Endothelial cell of umbilical vein (primary cell): Measurements from ENCODE around the gene HOXB7.

ENCODE experiments used
- EZH2 ChIP-seq: IDR thresholded peaks from 2 replicates; pipeline ENCODE4 v1.6.1; 2012; ENCODE audit warnings: borderline replicate concordance, low read depth, mild to moderate bottlenecking, moderate library complexity, low read length, inconsistent platforms; ENCODE audit not compliant: severe bottlenecking
- FOS ChIP-seq: IDR thresholded peaks from 2 replicates; pipeline ENCODE4 v1.6.1; 2011; ENCODE audit warnings: mild to moderate bottlenecking, low read length, moderate library complexity, borderline replicate concordance; ENCODE audit not compliant: insufficient read depth
- GATA2 ChIP-seq: IDR thresholded peaks from 2 replicates; pipeline ENCODE4 v1.7.0; 2011; ENCODE audit warnings: low read depth, mild to moderate bottlenecking, moderate library complexity, mixed read lengths, low read length; ENCODE audit not compliant: insufficient read length, insufficient read depth
- JUN ChIP-seq: IDR thresholded peaks from 2 replicates; pipeline ENCODE4 v1.6.1; 2011; ENCODE audit warnings: borderline replicate concordance, low read depth; ENCODE audit not compliant: insufficient read length, insufficient read depth
- MYC ChIP-seq: IDR thresholded peaks from one replicate; pipeline ENCODE4 v1.6.1; 2011; ENCODE audit warnings: mild to moderate bottlenecking, low read depth, low read length
- POLR2A ChIP-seq: IDR thresholded peaks from 2 replicates; pipeline ENCODE4 v1.6.1; 2012; ENCODE audit warnings: low read depth, mild to moderate bottlenecking, control low read depth, low read length
- POLR2AphosphoS5 ChIP-seq: IDR thresholded peaks from 2 replicates; pipeline ENCODE4 v1.6.1; 2012; ENCODE audit warnings: low read depth, mild to moderate bottlenecking, control low read depth, low read length, moderate library complexity; ENCODE audit not compliant: insufficient read depth
- TF ChIP-seq, protein P1 (sequence below), 2 donors: IDR thresholded peaks; 1 replicate in 1 of 2; 2 replicates in 1 of 2; pipeline ENCODE4 v1.5.1; 2011; ENCODE audit warnings: low read length in 2 of 2, mild to moderate bottlenecking in 2 of 2, moderate library complexity in 2 of 2, control low read depth in 1 of 2, inconsistent platforms in 1 of 2, low read depth in 1 of 2; ENCODE audit not compliant: insufficient read depth in 1 of 2; ENCODE audit errors: extremely low read depth in 1 of 2
- TF ChIP-seq, protein P2 (sequence below): IDR thresholded peaks from 2 replicates; pipeline ENCODE4 v1.6.1; 2011; ENCODE audit not compliant: insufficient read depth, insufficient read length

DNA sequence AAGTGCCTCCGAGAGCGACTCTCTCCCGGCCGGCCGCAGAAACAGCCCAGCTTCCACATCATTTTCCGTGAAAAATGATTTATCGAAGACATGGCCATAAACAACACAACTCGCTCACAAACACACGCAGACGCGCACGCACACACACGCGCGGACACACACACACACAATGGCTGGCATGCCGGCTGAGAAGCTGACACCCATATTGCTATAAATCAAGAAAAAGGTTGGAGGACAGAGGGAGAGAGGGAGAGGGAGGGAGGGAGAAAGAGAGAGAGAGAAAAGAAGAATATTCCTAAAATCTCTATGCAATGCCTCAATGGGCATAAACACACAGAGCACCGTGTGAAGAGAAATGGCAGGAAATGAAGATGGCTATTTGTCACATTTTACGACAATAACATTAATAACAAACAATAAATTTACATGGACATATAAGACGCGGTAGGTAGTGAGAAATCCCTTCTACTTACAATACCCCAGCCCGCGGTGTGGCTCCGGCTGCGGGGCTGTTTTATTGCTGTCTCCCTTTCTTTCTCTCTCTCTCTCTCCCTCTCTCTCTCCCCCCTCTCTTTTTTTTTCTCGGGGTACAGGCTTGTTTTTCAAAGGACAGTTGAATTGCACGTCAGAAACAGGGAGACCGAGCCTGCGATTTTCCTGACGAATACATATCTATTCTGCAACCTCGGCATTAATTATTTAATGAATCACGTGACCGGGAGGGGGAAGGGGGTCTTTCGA, 42.1 kb downstream of the HOXB7 start:
- TF ChIP-seq, protein P1, sequence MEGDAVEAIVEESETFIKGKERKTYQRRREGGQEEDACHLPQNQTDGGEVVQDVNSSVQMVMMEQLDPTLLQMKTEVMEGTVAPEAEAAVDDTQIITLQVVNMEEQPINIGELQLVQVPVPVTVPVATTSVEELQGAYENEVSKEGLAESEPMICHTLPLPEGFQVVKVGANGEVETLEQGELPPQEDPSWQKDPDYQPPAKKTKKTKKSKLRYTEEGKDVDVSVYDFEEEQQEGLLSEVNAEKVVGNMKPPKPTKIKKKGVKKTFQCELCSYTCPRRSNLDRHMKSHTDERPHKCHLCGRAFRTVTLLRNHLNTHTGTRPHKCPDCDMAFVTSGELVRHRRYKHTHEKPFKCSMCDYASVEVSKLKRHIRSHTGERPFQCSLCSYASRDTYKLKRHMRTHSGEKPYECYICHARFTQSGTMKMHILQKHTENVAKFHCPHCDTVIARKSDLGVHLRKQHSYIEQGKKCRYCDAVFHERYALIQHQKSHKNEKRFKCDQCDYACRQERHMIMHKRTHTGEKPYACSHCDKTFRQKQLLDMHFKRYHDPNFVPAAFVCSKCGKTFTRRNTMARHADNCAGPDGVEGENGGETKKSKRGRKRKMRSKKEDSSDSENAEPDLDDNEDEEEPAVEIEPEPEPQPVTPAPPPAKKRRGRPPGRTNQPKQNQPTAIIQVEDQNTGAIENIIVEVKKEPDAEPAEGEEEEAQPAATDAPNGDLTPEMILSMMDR (IDR thresholded peaks at IDR 0.05; ENCODE audit: extremely low read depth in 1 of 2, insufficient read depth in 1 of 2, low read depth in 1 of 2, low read length in 2 of 2) = no peak
- peak; percentile 46 for TF ChIP-seq POLR2A
- no peak for TF ChIP-seq MYC
- TF ChIP-seq POLR2AphosphoS5 = no peak
- TF ChIP-seq, protein P2, sequence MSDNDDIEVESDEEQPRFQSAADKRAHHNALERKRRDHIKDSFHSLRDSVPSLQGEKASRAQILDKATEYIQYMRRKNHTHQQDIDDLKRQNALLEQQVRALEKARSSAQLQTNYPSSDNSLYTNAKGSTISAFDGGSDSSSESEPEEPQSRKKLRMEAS = no peak
- TF ChIP-seq EZH2 = no peak
- TF ChIP-seq FOS = no peak
- TF ChIP-seq GATA2 = no peak
- no peak for TF ChIP-seq JUN
